Activated CD8-positive, alpha-beta memory T cell treated with anti-CD3 and anti-CD28 coated beads, Interleukin-2, amount 50 U/mL, for 24 hours (primary cell): ENCODE results near the gene NDUFAF5.

Experiments used
- DNase-seq: peaks from one replicate; pipeline ENCODE4 v3.0.0-alpha.2; 2020; ENCODE audit errors: extremely low read depth

The NDUFAF5 gene

GRCh38 chr20:13777171-13777601, 7.6 kb upstream of the NDUFAF5 start:
- DNase-seq, result no peak

- no peak for DNase-seq
These were observed 6.0 kb upstream of the NDUFAF5 start for GRCh38 chr20:13778827-13779226.

- no peak for DNase-seq
These were observed 1.3 kb upstream of the NDUFAF5 start for GRCh38 chr20:13783528-13783927.

DNA sequence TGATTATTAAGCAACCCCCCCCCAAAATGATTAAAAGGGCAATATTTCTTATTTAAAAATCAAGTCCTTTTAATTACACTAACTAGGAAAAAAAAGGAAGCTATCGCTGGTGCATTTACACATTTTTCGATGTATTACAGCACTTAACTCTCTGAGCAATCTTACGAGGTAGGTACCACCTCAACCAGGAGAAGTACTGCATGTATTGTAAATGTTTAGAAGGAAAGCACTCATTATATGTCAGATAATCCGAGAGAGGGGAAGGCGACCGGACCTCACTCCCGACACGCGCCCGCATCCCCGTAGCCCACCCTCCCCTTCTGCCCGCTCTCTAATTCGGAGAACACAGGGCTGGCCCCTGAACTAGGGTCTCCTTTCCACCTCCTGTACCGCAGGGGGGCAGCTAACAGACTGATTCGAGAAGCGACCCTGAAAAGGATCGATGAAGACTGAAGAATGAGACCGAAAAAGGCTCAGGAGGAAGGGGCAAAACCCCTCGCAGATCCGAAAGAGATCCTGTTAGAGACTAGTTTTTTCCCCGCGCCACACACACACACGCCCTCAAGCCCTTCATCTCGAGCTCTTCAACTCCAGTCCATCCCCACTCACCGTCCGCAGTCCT, 446 bp upstream of the NDUFAF5 start:
- no peak for DNase-seq

GRCh38 chr20:13786143-13786828, 1.5 kb downstream of the NDUFAF5 start:
- no peak for DNase-seq

- DNase-seq, result no peak
These were observed 3.5 kb downstream of the NDUFAF5 start for GRCh38 chr20:13788167-13788834.

DNA sequence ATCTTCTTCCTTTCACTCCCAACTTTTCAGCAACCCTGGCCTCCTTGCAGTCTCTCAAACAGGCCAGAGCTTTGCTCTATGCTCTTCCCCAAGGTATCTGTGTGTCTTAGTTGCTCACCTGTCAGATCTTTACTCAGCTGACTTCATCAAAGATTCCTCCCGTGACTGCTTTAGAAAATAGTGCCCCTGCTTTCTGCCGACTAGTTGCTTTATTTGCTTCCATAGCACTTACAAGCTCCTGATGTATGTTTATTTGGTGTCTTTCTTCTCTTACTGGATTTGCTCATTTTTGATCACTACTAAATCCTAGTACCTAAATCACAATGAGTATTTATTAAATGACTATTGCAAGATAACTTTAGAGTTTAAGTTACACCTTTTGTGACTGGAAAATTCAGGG, 5.9 kb downstream of the NDUFAF5 start:
- no peak for DNase-seq

GRCh38 chr20:13791540-13792459, 7.0 kb downstream of the NDUFAF5 start:
- no peak for DNase-seq

- no peak for DNase-seq
These were observed 8.2 kb downstream of the NDUFAF5 start for GRCh38 chr20:13793001-13793400.

DNA sequence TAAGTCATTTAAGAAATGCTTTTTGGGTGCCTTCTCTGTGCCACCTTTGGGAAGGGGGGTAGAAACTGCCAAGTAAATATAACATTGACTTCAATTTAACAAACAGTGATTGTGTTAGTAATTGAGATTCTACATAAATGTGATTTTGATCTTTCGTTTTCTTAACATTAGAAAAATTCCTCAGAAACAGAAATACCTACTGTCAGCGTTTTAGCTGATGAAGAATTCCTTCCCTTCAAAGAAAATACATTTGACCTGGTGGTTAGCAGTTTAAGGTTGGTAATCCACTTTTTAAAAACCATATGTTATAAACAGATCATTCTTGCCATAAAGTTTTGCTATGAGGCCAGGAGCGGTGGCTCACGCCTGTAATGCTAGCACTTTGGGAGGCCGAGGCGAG, 9.8 kb downstream of the NDUFAF5 start:
- DNase-seq, result no peak

DNA sequence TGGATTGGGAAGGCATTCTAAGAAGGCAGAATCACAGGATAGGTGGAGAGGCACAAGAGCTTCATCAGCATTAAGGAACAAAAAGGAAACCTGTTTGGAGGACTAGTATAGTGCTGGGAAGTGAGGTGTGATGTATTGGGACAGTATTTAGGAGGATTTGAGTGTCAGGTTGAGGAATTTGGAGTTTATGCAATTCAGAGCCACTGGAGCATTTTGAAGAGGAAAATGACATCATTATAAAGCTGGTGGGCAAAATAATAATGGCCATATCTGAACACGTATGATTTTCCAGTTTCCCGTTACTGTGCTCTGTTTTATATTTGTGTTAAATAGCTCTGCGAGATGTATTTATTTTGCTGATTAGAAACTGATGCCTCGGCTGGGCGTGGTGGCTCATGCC, 14.2 kb downstream of the NDUFAF5 start:
- no peak for DNase-seq

GRCh38 chr20:13799974-13800373, 15.1 kb downstream of the NDUFAF5 start:
- DNase-seq, result no peak

- no peak for DNase-seq
These were observed 15.9 kb downstream of the NDUFAF5 start for GRCh38 chr20:13800728-13801134.

- no peak for DNase-seq
These were observed 24.5 kb downstream of the NDUFAF5 start for GRCh38 chr20:13809373-13809772.

DNA sequence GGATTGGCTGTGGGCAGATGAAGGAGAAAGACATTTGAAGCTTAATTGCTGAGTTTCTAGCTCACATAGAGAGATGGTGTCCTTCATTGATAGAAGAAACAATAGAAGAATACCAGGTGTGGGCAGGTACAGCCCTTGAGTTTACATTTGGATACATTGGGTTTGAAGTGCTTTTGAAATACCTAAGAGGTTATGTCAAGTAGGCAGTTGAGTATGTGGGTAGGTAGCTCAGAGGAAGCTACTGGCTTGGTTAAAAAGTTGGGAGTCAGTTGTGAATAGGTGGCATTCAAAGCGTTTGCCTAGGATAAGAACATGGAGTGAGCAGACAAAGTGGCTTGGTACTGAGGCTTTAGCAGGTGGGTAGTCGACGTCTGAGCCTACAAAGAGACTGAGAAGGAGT, 25.0 kb downstream of the NDUFAF5 start:
- no peak for DNase-seq

DNA sequence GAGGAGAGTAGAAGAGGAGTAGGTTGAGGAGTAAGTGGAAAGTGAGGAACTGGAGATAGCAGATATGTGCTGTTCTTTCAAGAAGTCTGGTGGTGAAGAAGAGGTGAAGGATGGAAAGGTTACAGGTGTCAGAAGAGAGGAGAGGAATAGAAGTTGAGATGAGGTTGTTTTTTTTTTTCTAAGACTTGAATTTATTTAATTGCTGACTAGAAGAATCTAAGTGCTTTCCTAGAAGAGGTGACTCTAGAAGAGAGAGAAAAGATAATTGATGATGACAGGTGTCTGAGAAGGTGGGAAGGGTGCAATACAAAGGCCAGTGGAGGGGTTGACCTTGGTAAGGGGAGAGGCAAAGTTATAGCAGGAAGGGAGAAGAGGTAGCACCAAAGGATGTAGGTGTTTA, 25.6 kb downstream of the NDUFAF5 start:
- no peak for DNase-seq

DNA sequence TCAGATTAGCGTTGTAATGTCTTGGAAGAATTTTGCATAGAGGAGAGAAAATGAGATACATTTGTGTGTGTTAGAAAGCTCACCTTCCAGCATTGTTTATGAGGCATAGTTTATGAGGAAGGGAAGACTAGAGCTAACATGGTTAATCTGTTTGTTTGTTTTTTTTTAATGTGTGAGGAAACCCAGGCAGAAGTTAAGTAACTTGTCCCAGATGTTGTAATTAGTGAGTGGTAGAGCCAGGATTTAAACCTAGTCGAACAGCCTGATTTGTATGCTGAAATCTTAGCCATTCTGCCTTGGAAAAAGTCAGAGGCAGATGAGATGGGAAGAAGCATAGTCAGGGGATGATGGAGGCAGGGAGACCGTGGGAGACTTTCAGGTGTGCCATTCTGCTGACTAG, 29.1 kb downstream of the NDUFAF5 start:
- DNase-seq, result no peak

DNA sequence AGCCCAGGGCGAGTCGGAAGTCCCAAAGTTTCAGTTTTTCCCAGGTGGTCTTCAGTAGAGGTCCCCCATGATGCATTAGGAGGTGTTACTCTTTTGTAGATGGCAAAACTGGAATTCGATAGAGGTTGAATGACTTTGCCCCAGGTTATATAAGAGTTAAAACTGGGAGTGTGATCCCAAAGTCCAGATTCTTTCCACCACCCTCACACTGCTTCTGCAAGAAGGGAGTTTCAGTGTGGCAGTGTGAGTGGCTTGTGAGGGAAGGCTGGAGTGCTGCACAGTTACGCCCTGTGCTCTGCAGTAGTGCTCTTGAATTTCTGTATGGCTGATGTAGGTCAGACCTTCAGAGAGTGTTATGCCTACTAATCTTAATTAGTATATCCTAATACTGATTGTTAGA, 29.8 kb downstream of the NDUFAF5 start:
- no peak for DNase-seq

DNA sequence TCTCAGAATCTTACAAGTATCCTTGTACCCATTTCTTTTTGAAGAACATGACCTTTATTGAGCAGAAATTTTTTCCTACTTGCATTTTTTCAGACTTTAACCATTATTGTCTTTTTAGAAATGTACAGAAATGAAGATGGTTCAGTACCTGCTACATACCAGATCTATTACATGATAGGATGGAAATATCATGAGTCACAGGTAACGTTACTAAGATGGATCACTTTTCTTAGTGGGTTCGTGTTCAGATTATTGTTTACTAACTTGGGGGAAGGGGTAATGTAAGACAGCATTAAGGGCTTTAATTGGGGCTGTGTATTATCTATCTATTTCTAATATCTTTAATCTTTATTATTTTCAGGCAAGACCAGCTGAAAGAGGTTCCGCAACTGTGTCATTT, 31.9 kb downstream of the NDUFAF5 start:
- no peak for DNase-seq

GRCh38 chr20:13817342-13817741, 32.5 kb downstream of the NDUFAF5 start:
- no peak for DNase-seq

DNA sequence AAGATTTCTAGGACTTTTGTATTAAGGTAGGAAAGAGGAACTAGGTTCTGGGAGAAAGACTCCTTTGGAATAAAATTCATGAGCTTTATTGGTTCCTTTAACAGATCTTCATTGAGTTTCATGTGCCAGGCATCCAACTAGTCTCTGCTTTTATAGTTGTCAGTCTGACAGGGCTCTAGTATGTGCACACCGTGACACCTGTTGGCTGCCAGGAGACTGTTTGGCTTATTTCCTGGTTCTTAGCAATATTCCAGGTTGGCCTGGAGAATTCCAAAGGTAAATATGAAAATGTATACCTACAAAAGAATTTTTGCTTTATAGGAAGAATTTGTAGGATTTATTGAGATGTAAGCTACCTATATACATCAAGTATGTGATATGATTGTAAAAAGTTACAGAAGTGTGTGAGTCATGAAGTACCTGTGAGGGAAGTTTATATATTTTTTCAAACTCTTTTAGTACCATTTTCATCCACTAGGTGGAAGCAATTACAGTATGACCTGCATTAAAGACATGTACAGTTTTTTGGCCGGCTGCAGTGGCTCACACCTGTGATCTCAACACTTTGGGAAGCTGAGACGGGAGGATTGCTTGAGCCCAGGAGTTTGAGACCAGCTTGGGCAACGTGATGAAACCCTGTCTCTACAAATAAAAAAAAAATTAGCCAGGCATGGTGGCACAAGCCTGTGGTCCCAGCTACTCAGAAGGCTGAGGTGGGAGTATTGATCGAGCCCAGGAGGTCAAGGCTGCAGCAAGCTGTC, 35.2 kb downstream of the NDUFAF5 start:
- DNase-seq, result no peak
